H1 (cell line): Measurements from ENCODE around the gene CLEC14A. TPM values are rescaled to one million over a fixed set of nuclear protein-coding genes. Genes with fewer than 3 reads are reported as not detected.
A peak's percentile ranks its signal among the peaks of the same experiment; 100 is the strongest.

Experiments
- CTCF ChIA-PET: fragments of 300-600 bp; sonication (Branson Sonifier 250); formaldehyde crosslinking; loops from one replicate; lab custom pipeline; 2021; ENCODE audit not compliant: partially characterized antibody; lab: Charles Lee
- POLR2A ChIA-PET: fragments of 300-600 bp; sonication (Branson Sonifier 250); formaldehyde crosslinking; loops from one replicate; lab custom pipeline; 2021; ENCODE audit warnings: inconsistent platforms; ENCODE audit not compliant: partially characterized antibody; lab: Charles Lee
- DNase-seq, 2 experiments: peaks; one replicate each; pipeline versions ENCODE4 v3.0.0 to v3.0.0-alpha.2; 2010 to 2022; ENCODE audit warnings: low spot score in 2 of 2, low read depth in 1 of 2, mixed read lengths in 1 of 2
- FAIRE-seq: peaks from 2 replicates; lab custom pipeline; 2011; peaks lifted over from hg19 to GRCh38; lab: Jason Lieb, UNC
- H2AFZ ChIP-seq: 2 replicates; pipeline ENCODE4 v1.8.1; 2012; ENCODE audit warnings: low read length, inconsistent platforms
- H2AK5ac ChIP-seq: 2 replicates; pipeline ENCODE4 v1.6.1; 2013; ENCODE audit warnings: low read depth, low read length
- H2BK120ac ChIP-seq: replicated peaks from 2 replicates; pipeline ENCODE3; 2013; ENCODE audit warnings: low read depth, low read length, inconsistent platforms
- H2BK12ac ChIP-seq: 2 replicates; pipeline ENCODE4 v1.6.1; 2013; ENCODE audit warnings: low read depth, low read length
- H2BK15ac ChIP-seq: 2 replicates; pipeline ENCODE4 v1.6.1; 2013; ENCODE audit warnings: low read length
- H2BK20ac ChIP-seq: 2 replicates; pipeline ENCODE4 v1.6.1; 2013; ENCODE audit warnings: low read length
- H2BK5ac ChIP-seq: 2 replicates; pipeline ENCODE4 v1.6.1; 2013; ENCODE audit warnings: low read depth, low read length
- H3K14ac ChIP-seq: 2 replicates; pipeline ENCODE4 v1.6.1; 2013; ENCODE audit warnings: inconsistent platforms; ENCODE audit not compliant: insufficient read length
- H3K18ac ChIP-seq: 2 replicates; pipeline ENCODE4 v1.6.1; 2013; ENCODE audit warnings: low read length; ENCODE audit errors: extremely low read depth
- H3K23ac ChIP-seq: 2 replicates; pipeline ENCODE4 v1.6.1; 2013; ENCODE audit warnings: inconsistent platforms; ENCODE audit not compliant: insufficient read length
- H3K23me2 ChIP-seq: 2 replicates; pipeline ENCODE4 v1.6.1; 2013; ENCODE audit warnings: low read depth, low read length
- H3K27ac ChIP-seq: 2 replicates; pipeline ENCODE4 v1.6.1; 2011; ENCODE audit warnings: low read depth, low read length, inconsistent platforms
- H3K27me3 ChIP-seq, 4 experiments: replicated peaks in 1 of 4; 1 replicate in 1 of 4; 2 replicates in 3 of 4; pipeline versions ENCODE4 v1.6.1 to v1.8.1; 2011 to 2013; ENCODE audit warnings: low read length in 3 of 4, mild to moderate bottlenecking in 3 of 4, inconsistent platforms in 2 of 4, mixed read lengths in 2 of 4, moderate library complexity in 1 of 4; ENCODE audit not compliant: control insufficient read depth in 3 of 4, insufficient read depth in 3 of 4; ENCODE audit errors: extremely low read depth in 1 of 4
- H3K36me3 ChIP-seq, 4 experiments: 2 replicates each; pipeline versions ENCODE4 v1.6.1 to v1.8.1; 2011 to 2013; ENCODE audit warnings: mild to moderate bottlenecking in 4 of 4, low read length in 3 of 4, moderate library complexity in 2 of 4, control low read depth in 1 of 4, inconsistent platforms in 1 of 4; ENCODE audit not compliant: insufficient read depth in 4 of 4, control insufficient read depth in 2 of 4
- H3K4ac ChIP-seq: replicated peaks from 2 replicates; pipeline ENCODE3; 2013; ENCODE audit warnings: low read length, low read depth, mixed read lengths, inconsistent platforms; ENCODE audit not compliant: insufficient read length
- H3K4me1 ChIP-seq, 4 experiments: replicated peaks in 1 of 4; 1 replicate in 1 of 4; 2 replicates in 3 of 4; pipeline versions ENCODE4 v1.6.1 to v1.8.1; 2011 to 2013; ENCODE audit warnings: low read length in 3 of 4, inconsistent platforms in 2 of 4, mixed read lengths in 1 of 4; ENCODE audit not compliant: insufficient read depth in 4 of 4, control insufficient read depth in 3 of 4
- H3K4me2 ChIP-seq, 2 experiments: 2 replicates each; pipeline versions ENCODE4 v1.6.1 to v1.8.1; 2011 to 2013; ENCODE audit warnings: low read depth in 2 of 2, low read length in 2 of 2, control low read depth in 1 of 2, inconsistent platforms in 1 of 2, mild to moderate bottlenecking in 1 of 2; ENCODE audit not compliant: insufficient read depth in 1 of 2
- H3K4me3 ChIP-seq, 4 experiments: fragments of 200-600, 300-600 bp in 1 of 4; sonication (generic), shearing (Covaris generic), sonication (Bioruptor Twin) in 1 of 4; 2 replicates each; pipeline versions ENCODE4 v1.5.1 to v1.8.1; 2011 to 2016; ENCODE audit warnings: low read length in 4 of 4, low read depth in 3 of 4, control low read depth in 2 of 4, inconsistent platforms in 2 of 4, mild to moderate bottlenecking in 2 of 4, mixed read lengths in 1 of 4, moderate library complexity in 1 of 4; ENCODE audit not compliant: insufficient read depth in 2 of 4; ENCODE audit errors: extremely low read depth in 1 of 4
- H3K56ac ChIP-seq: replicated peaks from 2 replicates; pipeline ENCODE3; 2013; ENCODE audit warnings: low read depth, mild to moderate bottlenecking, mixed read lengths, low read length, inconsistent platforms; ENCODE audit not compliant: insufficient read length
- H3K79me1 ChIP-seq: 2 replicates; pipeline ENCODE4 v1.6.1; 2013; ENCODE audit warnings: low read depth, low read length, control low read depth
- H3K79me2 ChIP-seq, 2 experiments: 2 replicates each; pipeline versions ENCODE4 v1.6.1 to v1.8.1; 2012 to 2013; ENCODE audit warnings: low read length in 2 of 2, mild to moderate bottlenecking in 2 of 2, inconsistent platforms in 1 of 2; ENCODE audit not compliant: insufficient read depth in 2 of 2, control insufficient read depth in 1 of 2
- H3K9ac ChIP-seq, 4 experiments: replicated peaks in 1 of 4; 1 replicate in 1 of 4; 2 replicates in 3 of 4; pipeline versions ENCODE4 v1.6.1 to v1.8.1; 2011 to 2013; ENCODE audit warnings: low read depth in 3 of 4, low read length in 3 of 4, control low read depth in 2 of 4, mild to moderate bottlenecking in 2 of 4, moderate library complexity in 2 of 4, inconsistent platforms in 1 of 4; ENCODE audit errors: extremely low read depth in 1 of 4
- H3K9me3 ChIP-seq, 2 experiments: 2 replicates each; pipeline versions ENCODE4 v1.6.1 to v1.8.1; 2012 to 2013; ENCODE audit warnings: mild to moderate bottlenecking in 2 of 2, moderate library complexity in 2 of 2, control low read depth in 1 of 2, inconsistent platforms in 1 of 2, low read depth in 1 of 2, low read length in 1 of 2, mixed read lengths in 1 of 2; ENCODE audit not compliant: insufficient read depth in 2 of 2
- H4K20me1 ChIP-seq, 2 experiments: replicated peaks in 1 of 2; 2 replicates each; pipeline versions ENCODE3 to v1.8.1; 2011 to 2013; ENCODE audit warnings: inconsistent platforms in 2 of 2, low read length in 2 of 2, mild to moderate bottlenecking in 1 of 2; ENCODE audit not compliant: insufficient read depth in 2 of 2, control insufficient read depth in 1 of 2
- H4K5ac ChIP-seq: 2 replicates; pipeline ENCODE4 v1.6.1; 2013; ENCODE audit warnings: low read length, low read depth, mixed read lengths, inconsistent platforms; ENCODE audit not compliant: insufficient read length
- H4K8ac ChIP-seq: 2 replicates; pipeline ENCODE4 v1.8.0; 2013; ENCODE audit warnings: mild to moderate bottlenecking, moderate library complexity, low read length, inconsistent platforms; ENCODE audit not compliant: insufficient read depth; ENCODE audit errors: extremely low read depth
- H4K91ac ChIP-seq: replicated peaks from 2 replicates; pipeline ENCODE3; 2013; ENCODE audit warnings: low read length, mixed read lengths, inconsistent platforms; ENCODE audit not compliant: insufficient read length
- CEBPB ChIP-seq: IDR thresholded peaks from 2 replicates; pipeline ENCODE4 v1.6.1; 2012; ENCODE audit warnings: low read depth, low read length
- KDM1A ChIP-seq: fragments of 200-600, 300-600 bp; sonication (generic); IDR thresholded peaks from 2 replicates; pipeline ENCODE4 v1.7.1; 2016; ENCODE audit warnings: mild to moderate bottlenecking, low read length, borderline replicate concordance
- MAX ChIP-seq: IDR thresholded peaks from 2 replicates; pipeline ENCODE4 v1.6.1; 2012; ENCODE audit warnings: inconsistent platforms
- PHF8 ChIP-seq: fragments of 200-600 bp; sonication (generic); conservative IDR thresholded peaks from 2 replicates; pipeline ENCODE4 v1.7.1; 2012; ENCODE audit warnings: low read depth, mild to moderate bottlenecking, inconsistent platforms, low read length, moderate library complexity
- RAD21 ChIP-seq, 2 experiments: IDR thresholded peaks in 1 of 2; conservative IDR thresholded peaks in 1 of 2; 2 replicates each; pipeline ENCODE4 v1.6.1; 2011; ENCODE audit warnings: low read depth in 2 of 2, low read length in 2 of 2, improper control_type of control experiment in 1 of 2, inconsistent platforms in 1 of 2, mild to moderate bottlenecking in 1 of 2, moderate library complexity in 1 of 2
- USF2 ChIP-seq: IDR thresholded peaks from 2 replicates; pipeline ENCODE4 v1.6.1; 2011; ENCODE audit warnings: low read length, improper control_type of control experiment
- WGBS, 2 experiments: shearing (Covaris generic) in 1 of 2; methylation state at CpG; one replicate each; pipeline versions ENCODE4 v1.1.6 to v1.1.7; 2013 to 2015; ENCODE audit warnings: low lambda C conversion rate in 2 of 2, mixed read lengths in 2 of 2, inconsistent platforms in 1 of 2, low coverage in 1 of 2, missing lambda C conversion rate in 1 of 2; ENCODE audit not compliant: insufficient replicate concordance in 2 of 2, insufficient coverage in 1 of 2, insufficient read length in 1 of 2; ENCODE audit errors: extremely low coverage in 1 of 2, missing lambda C conversion rate in 1 of 2; 5-methylcytosine and 5-hydroxymethylcytosine counted together
- long read RNA-seq, 2 experiments: library from RNA in 1 of 2; library from capped mRNA in 1 of 2; stranded (forward); transcript quantifications; one replicate each; pipeline ENCODE4 v2.0.0, GENCODE V29; 2021; ENCODE audit warnings: inconsistent platforms in 1 of 2
- polyA minus RNA-seq, 3 experiments: library from RNA; depleted of rRNA, polyadenylated mRNA; stranded (reverse); fragments of >200 nt; gene quantifications; 1 replicate in 2 of 3; 2 replicates in 1 of 3; pipeline ENCODE4 v1.2.3, GENCODE V29; 2011
- polyA plus RNA-seq, 7 experiments: library from polyadenylated mRNA; depleted of rRNA in 3 of 7; stranded (reverse) in 5 of 7; unstranded in 2 of 7; fragments of >200 nt in 5 of 7; fragments of 200-250 nt in 2 of 7; gene quantifications; 1 replicate in 5 of 7; 2 replicates in 1 of 7; 4 replicates in 1 of 7; pipeline versions ENCODE4 v1.2.1 to v1.2.3, GENCODE V29; 2011 to 2013; ENCODE audit warnings: missing spikeins in 2 of 7, mixed read lengths in 2 of 7
- total RNA-seq: library from RNA; stranded (reverse); fragmentation: NEBNext Ultra II Directional; extraction: Animal tissue kit (Norgen Biotek cat#: 25700); gene quantifications from 2 replicates; pipeline ENCODE4 v1.2.1, GENCODE V29; 2021

Gene CLEC14A
- 0.13 TPM in 2 replicates for total RNA-seq
- polyA plus RNA-seq (2011; rRNA removed) = 0.09 and 0.17 TPM in 2 replicates
- 0.16 TPM for polyA plus RNA-seq (2011; cell fraction: cytosol; rRNA removed)
- 0.11 TPM for polyA plus RNA-seq (2011; cell fraction: nucleus; rRNA removed)
- polyA plus RNA-seq (2012, experiment 1 of 2) = 0.15 to 0.17 TPM in 2 of 4 replicates, not detected in the others
- polyA plus RNA-seq (2012, experiment 2 of 2) = 0.10 TPM
- 0.06 TPM for polyA plus RNA-seq (2013, experiment 1 of 2)
- polyA plus RNA-seq (2013, experiment 2 of 2) = 0.04 TPM
- not detected in 2 replicates for polyA minus RNA-seq (2011; rRNA and poly(A)+ RNA removed)
- polyA minus RNA-seq (2011; cell fraction: cytosol; rRNA and poly(A)+ RNA removed) = not detected
- polyA minus RNA-seq (2011; cell fraction: nucleus; rRNA and poly(A)+ RNA removed) = not detected
- long read RNA-seq, experiment 1 = 0 reads
- long read RNA-seq, experiment 2 = 0 reads

- H3K23me2 ChIP-seq = peaks cover 10% of the 10 kb centered on the region; the same call in 1 of the 2 replicates
- H2BK15ac ChIP-seq = no peak within 1 kb of the TSS
- H3K23ac ChIP-seq = no peak within 1 kb of the TSS
- no peak within 1 kb of the TSS for H2BK120ac ChIP-seq
- H3K9me3 ChIP-seq = no peaks in the 10 kb centered on the region
- H3K9ac ChIP-seq = peak within 1 kb of the TSS in 1 of 4 experiments; percentile 57; a peak in 2 of 7 replicates
- ChIA-PET POLR2A (interaction anchor here (1.1 to 4.5 kb wide), 5 partner anchors 12 to 134 kb away, joined by 3 to 33 read pairs (median 3); partner anchors contain the start of gene SSTR1), CTCF (interaction anchor here (0.6 to 1.7 kb wide), 11 partner anchors 10 to 658 kb away, joined by 3 to 4 read pairs (median 3); no protein-coding TSS in a partner anchor)
- WGBS, 2 experiments = 5% methylated on average over 44 of the region's 68 CpGs; no CpG with 5 or more reads in 1 of the 2 experiments
- peaks cover 28 to 55% (median 43%) of the 10 kb centered on the region in 4 experiments for H3K27me3 ChIP-seq
- H3K14ac ChIP-seq = no peak within 1 kb of the TSS
- H3K4ac ChIP-seq = no peak within 1 kb of the TSS
- H4K20me1 ChIP-seq = no peaks in the 10 kb centered on the region
- no peak for FAIRE-seq
- peak within 1 kb of the TSS; percentile 87 to 95 for H3K4me2 ChIP-seq
- H4K5ac ChIP-seq = no peak within 1 kb of the TSS
- 0 out of 2 replicates have a peak within 1 kb of the TSS, but pooled peaks have one; percentile 9 for H3K18ac ChIP-seq
- H4K91ac ChIP-seq = no peak within 1 kb of the TSS
- no peaks in the 10 kb centered on the region; a peak in 2 of 8 replicates for H3K36me3 ChIP-seq
- H2AFZ ChIP-seq = peak within 1 kb of the TSS; percentile 66
- H2BK20ac ChIP-seq = no peak within 1 kb of the TSS
- no peaks in the 10 kb centered on the region for H3K79me1 ChIP-seq
- peaks cover 0 to 14% (median 6%) of the 10 kb centered on the region in 4 experiments; a peak in 5 of 7 replicates for H3K4me1 ChIP-seq
- no peaks in the 10 kb centered on the region for H3K79me2 ChIP-seq
- H2AK5ac ChIP-seq = no peak within 1 kb of the TSS
- H3K4me3 ChIP-seq = peak within 1 kb of the TSS; percentile 37 to 66 (median 57)
- no peak within 1 kb of the TSS for H3K56ac ChIP-seq
- H2BK12ac ChIP-seq = no peak within 1 kb of the TSS; the same call in 1 of the 2 replicates
- no peak within 1 kb of the TSS for H3K27ac ChIP-seq
- peak; percentile 3 to 77 for DNase-seq
- H4K8ac ChIP-seq = no peak within 1 kb of the TSS; the same call in 1 of the 2 replicates
- H2BK5ac ChIP-seq = no peak within 1 kb of the TSS
- TF ChIP-seq KDM1A (peak; percentile 30; the same call in 1 of the 2 replicates), MAX (peak; percentile 46; the same call in 1 of the 2 replicates), CEBPB (no peak), PHF8 (0 out of 2 replicates have a peak, but pooled peaks have one; percentile 21), RAD21 (IDR thresholded peaks at IDR 0.05 in 1 of 2, conservative IDR thresholded peaks at IDR 0.05 in 1 of 2; ENCODE audit: low read depth in 2 of 2, low read length in 2 of 2) (no peak), USF2 (no peak)
These were observed at the start of gene CLEC14A for GRCh38 chr14:38255673-38256532. TSS of gene CLEC14A (minus strand) at chr14:38256093. CDS start at chr14:38256022, 71 bp downstream.
